Common myeloid progenitor, CD34-positive (primary cell): ENCODE results near the gene GET4.
A peak's percentile ranks its signal among the peaks of the same experiment; 100 is the strongest.
"Not testable (repeated sequence)": the region's sequence is repeated elsewhere in the genome, so short reads cannot be mapped to it uniquely, and the experiment has no call there.

Experiments
- CTCF ChIA-PET: fragments of 350-600 bp; sonication (Branson Sonifier 250); formaldehyde crosslinking; loops from one replicate; lab custom pipeline; 2021; ENCODE audit warnings: antibody characterized with exemption; lab: Charles Lee
- POLR2A ChIA-PET: fragments of 350-600 bp; sonication (Branson Sonifier 250); formaldehyde crosslinking; loops from one replicate; lab custom pipeline; 2021; ENCODE audit warnings: antibody characterized with exemption; lab: Charles Lee
- DNase-seq, 3 donors: peaks; one replicate each; pipeline versions ENCODE4 v3.0.0 to v3.0.0-alpha.2; 2013
- H3K27ac ChIP-seq, 2 experiments: 1 replicate in 1 of 2; 2 replicates in 1 of 2; pipeline ENCODE4 v1.7.0; 2013; ENCODE audit warnings: inconsistent platforms in 2 of 2, low read length in 2 of 2, mild to moderate bottlenecking in 2 of 2, low read depth in 1 of 2, moderate library complexity in 1 of 2; ENCODE audit not compliant: severe bottlenecking in 2 of 2, insufficient read depth in 1 of 2, poor library complexity in 1 of 2
- H3K27me3 ChIP-seq, 5 experiments: replicated peaks in 2 of 5; 1 replicate in 3 of 5; 2 replicates in 2 of 5; pipeline versions ENCODE4 v1.6.1 to v1.7.0; 2013; ENCODE audit warnings: low read length in 4 of 5, mild to moderate bottlenecking in 2 of 5, moderate library complexity in 2 of 5, inconsistent platforms in 1 of 5; ENCODE audit not compliant: insufficient read depth in 5 of 5, control insufficient read depth in 4 of 5
- H3K36me3 ChIP-seq, 4 experiments: 1 replicate in 2 of 4; 2 replicates in 2 of 4; pipeline versions ENCODE4 v1.6.1 to v1.7.0; 2013; ENCODE audit warnings: low read length in 3 of 4, control low read depth in 1 of 4, mild to moderate bottlenecking in 1 of 4; ENCODE audit not compliant: control insufficient read depth in 4 of 4, insufficient read depth in 4 of 4
- H3K4me1 ChIP-seq, 4 experiments: 1 replicate in 3 of 4; 2 replicates in 1 of 4; pipeline versions ENCODE4 v1.6.1 to v1.7.1; 2013; ENCODE audit warnings: low read length in 3 of 4, mild to moderate bottlenecking in 3 of 4, control low read depth in 1 of 4, inconsistent platforms in 1 of 4, moderate library complexity in 1 of 4; ENCODE audit not compliant: control insufficient read depth in 4 of 4, insufficient read depth in 4 of 4; ENCODE audit errors: control extremely low read depth in 1 of 4
- H3K4me3 ChIP-seq, 7 experiments: 1 replicate in 4 of 7; 2 replicates in 3 of 7; pipeline versions ENCODE4 v1.5.1 to v1.7.0; 2013; ENCODE audit warnings: mild to moderate bottlenecking in 7 of 7, low read length in 6 of 7, moderate library complexity in 6 of 7, inconsistent platforms in 2 of 7, low read depth in 2 of 7, control low read depth in 1 of 7; ENCODE audit not compliant: insufficient read depth in 4 of 7, control insufficient read depth in 1 of 7; ENCODE audit errors: extremely low read depth in 1 of 7
- H3K9me3 ChIP-seq, 5 experiments: 1 replicate in 4 of 5; 2 replicates in 1 of 5; pipeline versions ENCODE4 v1.6.1 to v1.7.1; 2013; ENCODE audit warnings: low read length in 4 of 5, mild to moderate bottlenecking in 2 of 5, inconsistent platforms in 1 of 5, low read depth in 1 of 5, moderate library complexity in 1 of 5; ENCODE audit not compliant: control insufficient read depth in 4 of 5, insufficient read depth in 2 of 5; ENCODE audit errors: control extremely low read depth in 1 of 5
- WGBS: methylation state at CpG from one replicate; pipeline ENCODE4 v1.1.5; 2013; ENCODE audit not compliant: insufficient coverage; 5-methylcytosine and 5-hydroxymethylcytosine counted together

GET4 gene

GRCh38 chr7:903921-904755, 27.8 kb downstream of the GET4 start:
- WGBS: 93% methylated on average over 29 of the region's 37 CpGs
- H3K9me3 ChIP-seq: no peaks in the 10 kb centered on the region
- ChIA-PET POLR2A (no interaction called here), CTCF (no interaction called here)
- H3K27ac ChIP-seq: no peak overlapping the region
- peaks cover 0 to 8% (median 1%) of the 10 kb centered on the region in 4 experiments for H3K4me1 ChIP-seq
- H3K4me3 ChIP-seq: no peak overlapping the region
- H3K27me3 ChIP-seq: peaks cover 0 to 4% (median 0%) of the 10 kb centered on the region in 5 experiments
- DNase-seq: no peak
- peaks cover 0 to 17% (median 0%) of the 10 kb centered on the region in 4 experiments for H3K36me3 ChIP-seq

GRCh38 chr7:904847-905246, 28.5 kb downstream of the GET4 start:
- DNase-seq: no peak
- 85% methylated on average over 12 of the region's 20 CpGs for WGBS
- Histone ChIP-seq H3K9me3 (no peaks in the 10 kb centered on the region), H3K36me3 (peaks cover 0 to 10% (median 0%) of the 10 kb centered on the region in 4 experiments), H3K27ac (no peak overlapping the region), H3K4me3 (no peak overlapping the region), H3K27me3 (peaks cover 0 to 10% (median 0%) of the 10 kb centered on the region in 5 experiments), H3K4me1 (peaks cover 0 to 13% (median 8%) of the 10 kb centered on the region in 4 experiments)
- CTCF ChIA-PET: no interaction called here
- POLR2A ChIA-PET: no interaction called here

DNA sequence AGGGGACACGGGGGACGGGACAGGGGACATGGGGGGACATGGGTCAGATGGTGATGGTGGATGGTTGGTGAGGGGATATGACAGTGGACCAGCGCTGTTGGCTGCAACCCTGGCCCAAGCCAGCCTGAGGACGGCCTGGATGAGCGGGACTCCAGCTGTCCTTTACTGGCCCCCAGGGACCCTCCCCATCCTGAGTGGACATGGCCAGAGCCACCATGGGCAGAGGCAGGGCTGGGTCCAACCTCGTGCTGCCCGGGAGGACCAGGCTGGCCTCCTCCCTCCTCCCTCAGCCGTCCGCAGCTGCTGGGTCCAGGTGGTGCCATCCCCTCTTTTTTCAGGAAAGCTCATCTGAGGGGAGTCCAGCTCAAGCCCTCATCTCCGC, 30.4 kb downstream of the GET4 start:
- peak in 2 of 3 donors; percentile 83 to 85 for DNase-seq
- Histone ChIP-seq H3K36me3 (peaks cover 0 to 7% (median 0%) of the 10 kb centered on the region in 4 experiments), H3K27me3 (peaks cover 0 to 15% (median 0%) of the 10 kb centered on the region in 5 experiments), H3K4me1 (peaks cover 0 to 27% (median 21%) of the 10 kb centered on the region in 4 experiments), H3K27ac (no peak overlapping the region), H3K9me3 (no peaks in the 10 kb centered on the region), H3K4me3 (no peak overlapping the region)
- 82% methylated on average over 3 of the region's 10 CpGs for WGBS
- CTCF ChIA-PET: interaction anchor here (4.2 to 5.3 kb wide), 3 partner anchors 46 to 59 kb away, joined by 23 to 45 read pairs (median 33); partner anchors contain the start of gene ADAP1
- POLR2A ChIA-PET: no interaction called here

GRCh38 chr7:907158-907980, 31.0 kb downstream of the GET4 start:
- Histone ChIP-seq H3K36me3 (peaks cover 0 to 7% (median 0%) of the 10 kb centered on the region in 4 experiments), H3K4me1 (peaks cover 0 to 25% (median 23%) of the 10 kb centered on the region in 4 experiments), H3K4me3 (no peak overlapping the region), H3K9me3 (no peaks in the 10 kb centered on the region), H3K27me3 (peaks cover 0 to 15% (median 0%) of the 10 kb centered on the region in 5 experiments), H3K27ac (no peak overlapping the region)
- POLR2A ChIA-PET: no interaction called here
- DNase-seq: peak in 2 of 3 donors; percentile 88 to 89
- 90% methylated on average over 43 of the region's 49 CpGs for WGBS
- CTCF ChIA-PET: interaction anchor here (0.7 to 5.3 kb wide), 10 partner anchors 14 to 65 kb away, joined by 3 to 45 read pairs (median 14); partner anchors contain the start of gene ADAP1

GRCh38 chr7:908159-908581, 31.8 kb downstream of the GET4 start:
- H3K4me3 ChIP-seq: no peak overlapping the region
- WGBS: 82% methylated on average over 6 of the region's 12 CpGs
- H3K36me3 ChIP-seq: peaks cover 0 to 7% (median 0%) of the 10 kb centered on the region in 4 experiments
- H3K9me3 ChIP-seq: no peaks in the 10 kb centered on the region
- H3K4me1 ChIP-seq: peaks cover 0 to 25% (median 23%) of the 10 kb centered on the region in 4 experiments
- H3K27ac ChIP-seq: no peak overlapping the region
- DNase-seq: peak in 2 of 3 donors; percentile 51 to 58
- POLR2A ChIA-PET: interaction anchor here (0.8 kb wide), 1 partner anchor 20 kb away, joined by 3 read pairs; no protein-coding TSS in a partner anchor
- peaks cover 0 to 15% (median 0%) of the 10 kb centered on the region in 5 experiments for H3K27me3 ChIP-seq
- CTCF ChIA-PET: interaction anchor here (0.6 to 5.3 kb wide), 11 partner anchors 10 to 65 kb away, joined by 3 to 45 read pairs (median 9); partner anchors contain the start of gene ADAP1

- 41% methylated on average over 42 of the region's 73 CpGs for WGBS
- Histone ChIP-seq H3K4me3 (peak overlapping the region in 4 of 7 experiments; percentile 21 to 65 (median 40)), H3K27me3 (peaks cover 0 to 15% (median 0%) of the 10 kb centered on the region in 5 experiments), H3K4me1 (peaks cover 0 to 25% (median 23%) of the 10 kb centered on the region in 4 experiments)
- ChIA-PET POLR2A (interaction anchor here (0.6 to 0.8 kb wide), 2 partner anchors 20 to 60 kb away, joined by 3 read pairs; no protein-coding TSS in a partner anchor), CTCF (interaction anchor here (0.6 to 5.3 kb wide), 11 partner anchors 9 to 64 kb away, joined by 3 to 45 read pairs (median 9); partner anchors contain the start of gene ADAP1)
- DNase-seq: peak in 2 of 3 donors; percentile 53 to 64
- not testable (repeated sequence) for H3K36me3 ChIP-seq, H3K27ac ChIP-seq, H3K9me3 ChIP-seq
These were observed 32.4 kb downstream of the GET4 start for GRCh38 chr7:908591-909357.
